ENCODE data around the gene STX11. TPM values are rescaled to one million over a fixed set of nuclear protein-coding genes. Genes with fewer than 3 reads are reported as not detected.

STX11 gene
- total RNA-seq, 1 donor from 2014 or later, result 8.9 TPM

GRCh38 chr6:144231721-144232120, 81.4 kb downstream of the STX11 start:
- no peak for ATAC-seq (ENCODE audit: poor library complexity)
- intact Hi-C loops (cut with DNase I), result no loop called here
- DNase-seq, result no peak

GRCh38 chr6:144232176-144232831, 82.0 kb downstream of the STX11 start:
- intact Hi-C loops (cut with DNase I), result no loop called here
- ATAC-seq (ENCODE audit: poor library complexity), result no peak
- DNase-seq, result no peak

DNA sequence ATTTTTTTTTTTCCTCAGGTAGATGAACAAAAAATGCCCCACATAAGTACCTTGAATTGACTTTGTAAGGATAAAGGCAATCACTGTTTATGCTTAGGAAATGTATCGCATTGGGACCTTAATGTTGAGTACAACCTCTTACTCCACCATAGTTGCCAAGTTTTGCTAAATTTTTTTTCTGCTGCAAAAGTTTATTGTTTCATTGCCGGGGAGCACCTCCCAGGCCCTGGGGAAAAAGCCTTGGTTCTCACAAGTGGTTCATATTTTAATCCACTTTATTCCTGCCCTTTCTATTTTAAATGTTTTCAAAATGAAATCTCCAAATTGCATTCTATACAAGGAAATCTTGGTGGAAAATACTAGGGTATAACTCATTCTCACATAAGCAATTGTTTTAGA, 82.5 kb downstream of the STX11 start:
- DNase-seq (no peak), ATAC-seq (ENCODE audit: poor library complexity) (no peak)
- intact Hi-C loops (cut with DNase I), result no loop called here

DNA sequence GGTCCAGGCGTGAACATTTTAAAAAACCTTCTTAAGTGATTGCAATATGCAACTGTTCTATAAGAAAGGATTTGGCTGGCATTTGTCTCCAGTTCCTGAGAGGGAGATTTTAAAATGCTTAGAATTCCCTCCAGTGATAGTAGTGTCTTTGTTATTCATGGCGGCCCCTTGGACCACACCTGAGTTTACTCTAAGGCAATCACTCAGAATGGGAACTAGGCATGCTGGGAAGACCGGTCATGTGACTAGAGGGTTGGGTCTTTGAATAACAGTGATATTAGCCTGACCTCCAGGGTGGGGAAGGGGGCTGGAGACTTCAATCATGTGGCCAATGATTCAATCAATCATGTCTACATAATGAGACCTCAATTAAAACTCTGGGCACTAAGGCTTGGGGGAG, 84.1 kb downstream of the STX11 start:
- intact Hi-C loops (cut with DNase I), result no loop called here
- DNase-seq, result no peak

GRCh38 chr6:144234935-144235334, 84.6 kb downstream of the STX11 start:
- intact Hi-C loops (cut with DNase I), result no loop called here
- no peak for ATAC-seq (ENCODE audit: poor library complexity)
- DNase-seq, result no peak

More for the DNA sequence above, 84.1 kb downstream of the STX11 start:
- no peak for ATAC-seq (ENCODE audit: poor library complexity)

Other genes with a start within 250 kb of the STX11 start
- gene PLAGL1, start 142.3 kb upstream of the STX11 start, total RNA-seq, result 10.8 TPM
- 112 TPM for gene SF3B5, start 54.9 kb upstream of the STX11 start, total RNA-seq
- 65.8 TPM for gene UTRN, start 134.8 kb downstream of the STX11 start, total RNA-seq

Data from Right ventricle myocardium superior (tissue), 1 donor.